K562 (cell line): ENCODE results near the gene RMND5A. TPM values are rescaled to one million over a fixed set of nuclear protein-coding genes. Genes with fewer than 3 reads are reported as not detected.

Experiments
- BRD4 ChIP-seq: fragments of 200-600 bp; sonication (generic); IDR thresholded peaks from 2 replicates; pipeline ENCODE4 v1.6.1; 2017; ENCODE audit warnings: inconsistent platforms
- CBX5 ChIP-seq: IDR thresholded peaks from 2 replicates; pipeline ENCODE4 v1.6.1; 2014; ENCODE audit warnings: low read depth, borderline replicate concordance
- FOXM1 ChIP-seq, 2 experiments: fragments of 450-650 bp in 1 of 2; sonication (generic) in 1 of 2; formaldehyde crosslinking in 1 of 2; IDR thresholded peaks; 2 replicates each; pipeline versions ENCODE4 v1.6.1 to v1.9.0; 2017 to 2022; ENCODE audit warnings: low read depth in 2 of 2, mild to moderate bottlenecking in 2 of 2, missing genetic modification reagents in 1 of 2, moderate library complexity in 1 of 2
- HDAC1 ChIP-seq, 2 experiments: fragments of 450-650 bp; IDR thresholded peaks; 2 replicates each; pipeline ENCODE4 v1.6.1; 2016 to 2017; ENCODE audit warnings: inconsistent platforms in 1 of 2, mild to moderate bottlenecking in 1 of 2, moderate library complexity in 1 of 2
- MEF2A ChIP-seq: IDR thresholded peaks from 2 replicates; pipeline ENCODE4 v1.6.1; 2011; ENCODE audit warnings: low read depth, mild to moderate bottlenecking, low read length, moderate library complexity; ENCODE audit not compliant: control insufficient read depth
- NEUROD1 ChIP-seq: fragments of 150-350 bp; IDR thresholded peaks from 2 replicates; pipeline ENCODE4 v1.6.1; 2014; ENCODE audit warnings: borderline replicate concordance, low read length, low read depth; ENCODE audit not compliant: partially characterized antibody
- NONO ChIP-seq, 2 experiments: fragments of 200-400 bp in 1 of 2; fragments of 450-650 bp in 1 of 2; formaldehyde crosslinking in 1 of 2; IDR thresholded peaks; 2 replicates each; pipeline ENCODE4 v1.6.1; 2017; ENCODE audit warnings: low read depth in 2 of 2, mild to moderate bottlenecking in 2 of 2, moderate library complexity in 2 of 2, low read length in 1 of 2
- PHB2 ChIP-seq: fragments of 450-650 bp; IDR thresholded peaks from 2 replicates; pipeline ENCODE4 v1.6.1; 2017; ENCODE audit warnings: low read depth
- SETDB1 ChIP-seq: IDR thresholded peaks from one replicate; pipeline ENCODE4 v1.6.1; 2012; ENCODE audit warnings: low read length, control low read depth, inconsistent platforms
- SOX6 ChIP-seq: fragments of 450-650 bp; IDR thresholded peaks from 2 replicates; pipeline ENCODE4 v1.6.1; 2014; ENCODE audit warnings: mild to moderate bottlenecking
- ZNF318 ChIP-seq, 2 experiments: fragments of 450-650 bp; IDR thresholded peaks; 2 replicates each; pipeline ENCODE4 v1.6.1; 2016; ENCODE audit warnings: mild to moderate bottlenecking in 2 of 2, borderline replicate concordance in 1 of 2, low read depth in 1 of 2, moderate library complexity in 1 of 2
- ZNF41 ChIP-seq: fragments of 250-450 bp; sonication (Bioruptor Pico); conservative IDR thresholded peaks from 2 replicates; pipeline ENCODE4 v1.4.0; 2020; ENCODE audit warnings: mild to moderate bottlenecking
- ZNF507 ChIP-seq: conservative IDR thresholded peaks from 2 replicates; pipeline ENCODE4 v1.6.1; 2017; ENCODE audit warnings: missing genetic modification characterization, missing compliant biosample characterization
- polyA plus RNA-seq, 8 experiments: library from polyadenylated mRNA; depleted of rRNA in 4 of 8; stranded (reverse) in 5 of 8; unstranded in 3 of 8; fragments of >200 nt; fragmentation: Nextera tagmentation in 2 of 8; fragmentation: Illumina TruSeq in 1 of 8; extraction: Ambion mirVana in 2 of 8; extraction: Trizol in 1 of 8; gene quantifications; 2 replicates each; pipeline versions ENCODE4 v1.2.1 to v1.2.3, GENCODE V29; 2011 to 2014; ENCODE audit warnings: inconsistent platforms in 1 of 8, missing spikeins in 1 of 8
- total RNA-seq, 7 experiments: library from RNA; depleted of rRNA in 6 of 7; stranded (reverse); fragments of >200 nt in 6 of 7; fragmentation: Illumina TruSeq in 2 of 7; extraction: Trizol in 2 of 7; gene quantifications; 2 replicates each; pipeline versions ENCODE4 v1.2.1 to v1.2.3, GENCODE V29; 2011 to 2021; ENCODE audit warnings: low replicate concordance in 1 of 7
- TF ChIP-seq, protein P1 (sequence below): sonication (generic); formaldehyde crosslinking; IDR thresholded peaks from 2 replicates; pipeline ENCODE4 v1.8.0; 2022; ENCODE audit warnings: missing genetic modification reagents, mild to moderate bottlenecking, borderline replicate concordance
- TF ChIP-seq, protein P2 (sequence below): sonication (generic); formaldehyde crosslinking; IDR thresholded peaks from 2 replicates; pipeline ENCODE4 v1.4.0; 2020; ENCODE audit warnings: mild to moderate bottlenecking, missing genetic modification reagents

The RMND5A gene
- total and polyA plus RNA-seq, 9 of the 15 experiments (the other 6 are each of a cell fraction or from before 2014, with no cell fraction given), result 13.2 to 43.5 (median 34.1) TPM

DNA sequence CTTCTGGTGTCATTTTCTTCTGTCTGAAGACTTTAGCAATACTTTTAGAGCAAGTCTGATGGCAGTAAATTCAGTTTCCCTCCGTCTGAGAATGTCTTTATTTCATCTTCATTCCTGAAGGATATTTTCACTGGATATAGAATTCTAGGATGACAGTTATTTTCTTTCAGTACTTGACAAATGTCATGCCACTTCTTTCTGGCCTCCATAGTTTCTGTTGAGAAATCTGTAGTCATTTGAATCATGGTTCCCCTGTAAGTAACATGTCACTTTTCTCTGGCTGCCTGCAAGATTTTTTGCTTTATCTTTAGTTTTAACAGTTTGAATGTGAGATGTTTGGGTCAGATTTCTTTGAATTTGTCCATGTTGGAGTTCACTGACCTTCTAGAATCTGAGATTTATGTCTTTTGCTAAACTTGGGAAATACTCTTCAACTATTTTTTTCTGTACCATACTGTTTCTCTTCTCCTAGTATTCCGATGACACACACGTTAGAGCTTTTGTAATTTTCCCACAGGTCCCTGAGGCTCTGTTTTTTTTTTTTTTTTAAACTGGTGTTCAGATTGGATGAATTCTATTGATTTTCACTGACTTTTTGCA, 30.2 kb downstream of the RMND5A start (continued):
- no peak for TF ChIP-seq PHB2
- TF ChIP-seq SETDB1, result no peak
- TF ChIP-seq, protein P1, sequence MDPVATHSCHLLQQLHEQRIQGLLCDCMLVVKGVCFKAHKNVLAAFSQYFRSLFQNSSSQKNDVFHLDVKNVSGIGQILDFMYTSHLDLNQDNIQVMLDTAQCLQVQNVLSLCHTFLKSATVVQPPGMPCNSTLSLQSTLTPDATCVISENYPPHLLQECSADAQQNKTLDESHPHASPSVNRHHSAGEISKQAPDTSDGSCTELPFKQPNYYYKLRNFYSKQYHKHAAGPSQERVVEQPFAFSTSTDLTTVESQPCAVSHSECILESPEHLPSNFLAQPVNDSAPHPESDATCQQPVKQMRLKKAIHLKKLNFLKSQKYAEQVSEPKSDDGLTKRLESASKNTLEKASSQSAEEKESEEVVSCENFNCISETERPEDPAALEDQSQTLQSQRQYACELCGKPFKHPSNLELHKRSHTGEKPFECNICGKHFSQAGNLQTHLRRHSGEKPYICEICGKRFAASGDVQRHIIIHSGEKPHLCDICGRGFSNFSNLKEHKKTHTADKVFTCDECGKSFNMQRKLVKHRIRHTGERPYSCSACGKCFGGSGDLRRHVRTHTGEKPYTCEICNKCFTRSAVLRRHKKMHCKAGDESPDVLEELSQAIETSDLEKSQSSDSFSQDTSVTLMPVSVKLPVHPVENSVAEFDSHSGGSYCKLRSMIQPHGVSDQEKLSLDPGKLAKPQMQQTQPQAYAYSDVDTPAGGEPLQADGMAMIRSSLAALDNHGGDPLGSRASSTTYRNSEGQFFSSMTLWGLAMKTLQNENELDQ, result no peak
- no peak for TF ChIP-seq MEF2A
- no peak for TF ChIP-seq BRD4
- peak; percentile 95 for TF ChIP-seq CBX5
- TF ChIP-seq FOXM1 (IDR thresholded peaks at IDR 0.05; ENCODE audit: low read depth), result no peak
- no peak for TF ChIP-seq FOXM1 (CRISPR knock-in tag; IDR thresholded peaks at IDR 0.05; ENCODE audit: low read depth)
- no peak for TF ChIP-seq NEUROD1
- TF ChIP-seq ZNF318 (IDR thresholded peaks at IDR 0.05; ENCODE audit: borderline replicate concordance in 1 of 2, low read depth in 1 of 2), result no peak
- no peak for TF ChIP-seq ZNF41
- TF ChIP-seq HDAC1 (IDR thresholded peaks at IDR 0.05), result peak in 1 of 2 experiments; percentile 97; a peak in 2 of 4 replicates
- TF ChIP-seq SOX6, result no peak
- TF ChIP-seq, protein P2, sequence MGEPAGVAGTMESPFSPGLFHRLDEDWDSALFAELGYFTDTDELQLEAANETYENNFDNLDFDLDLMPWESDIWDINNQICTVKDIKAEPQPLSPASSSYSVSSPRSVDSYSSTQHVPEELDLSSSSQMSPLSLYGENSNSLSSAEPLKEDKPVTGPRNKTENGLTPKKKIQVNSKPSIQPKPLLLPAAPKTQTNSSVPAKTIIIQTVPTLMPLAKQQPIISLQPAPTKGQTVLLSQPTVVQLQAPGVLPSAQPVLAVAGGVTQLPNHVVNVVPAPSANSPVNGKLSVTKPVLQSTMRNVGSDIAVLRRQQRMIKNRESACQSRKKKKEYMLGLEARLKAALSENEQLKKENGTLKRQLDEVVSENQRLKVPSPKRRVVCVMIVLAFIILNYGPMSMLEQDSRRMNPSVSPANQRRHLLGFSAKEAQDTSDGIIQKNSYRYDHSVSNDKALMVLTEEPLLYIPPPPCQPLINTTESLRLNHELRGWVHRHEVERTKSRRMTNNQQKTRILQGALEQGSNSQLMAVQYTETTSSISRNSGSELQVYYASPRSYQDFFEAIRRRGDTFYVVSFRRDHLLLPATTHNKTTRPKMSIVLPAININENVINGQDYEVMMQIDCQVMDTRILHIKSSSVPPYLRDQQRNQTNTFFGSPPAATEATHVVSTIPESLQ (CRISPR knock-in tag), result no peak
- TF ChIP-seq NONO (IDR thresholded peaks at IDR 0.05; ENCODE audit: low read depth in 2 of 2, low read length in 1 of 2), result no peak
- TF ChIP-seq ZNF507 (tag), result 0 out of 2 replicates have a peak, but pooled peaks have one; percentile 25
